Measurements from ENCODE around the gene GALNT2. TPM values are rescaled to one million over a fixed set of nuclear protein-coding genes. Genes with fewer than 3 reads are reported as not detected.

GALNT2 gene
- total and polyA plus RNA-seq, 2 of the 13 experiments (the other 11 are each of a cell fraction or from before 2014, with no cell fraction given) = 39.3 to 39.6 TPM

DNA sequence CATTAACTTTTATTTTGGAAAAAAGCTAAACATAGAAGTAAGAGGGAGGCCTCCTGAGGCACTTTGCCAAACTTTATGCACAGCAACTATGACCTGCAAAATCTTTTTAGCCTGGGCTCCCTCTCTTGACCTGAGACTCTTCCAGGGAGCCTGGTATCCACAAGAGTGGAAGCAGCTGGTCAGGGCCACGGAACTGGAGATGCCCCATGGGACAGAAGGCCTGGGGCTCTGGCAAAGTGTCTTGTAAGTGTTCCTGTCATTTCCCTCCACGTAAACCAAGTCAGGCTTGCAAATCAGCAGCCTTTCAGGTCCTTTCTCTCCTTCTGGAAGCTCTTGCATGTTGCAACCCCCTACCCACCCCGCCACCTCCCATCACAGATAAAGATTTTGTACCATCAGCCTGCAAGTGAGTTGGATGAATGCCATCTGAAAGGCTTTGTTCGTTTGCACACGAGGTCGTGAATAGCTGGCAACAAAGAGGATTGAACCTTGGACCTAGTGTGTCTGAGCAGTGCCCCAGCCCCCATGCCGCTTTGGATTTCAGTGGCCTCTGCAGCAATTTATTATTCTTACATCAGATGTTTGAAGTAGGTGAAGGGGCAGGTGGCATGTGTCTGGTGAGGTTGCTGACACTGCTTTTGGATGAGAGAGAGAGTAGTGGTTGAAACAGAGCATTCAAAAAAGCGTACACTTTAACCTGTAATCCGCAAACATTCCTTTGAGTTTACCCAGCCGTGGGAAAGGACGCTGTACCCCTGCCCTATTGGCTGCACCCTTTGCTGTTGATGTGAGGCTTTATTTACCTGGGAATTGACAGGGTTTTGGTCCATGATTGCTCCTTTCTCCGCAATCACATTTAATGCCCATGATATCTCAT is 91.6 kb downstream of the GALNT2 start (continued):
- TF ChIP-seq ZNF33B (CRISPR knock-in tag; IDR thresholded peaks at IDR 0.05) (no peak), ZNF605 (CRISPR knock-in tag; IDR thresholded peaks at IDR 0.05) (peak; percentile 35; the same call in 1 of the 2 replicates), SOX6 (IDR thresholded peaks at IDR 0.05) (no peak), SOX6 (CRISPR knock-in tag; IDR thresholded peaks at IDR 0.05) (peak; percentile 100), ARNTL (CRISPR knock-in tag; IDR thresholded peaks at IDR 0.05) (peak; percentile 91), MTA1 (CRISPR knock-in tag; IDR thresholded peaks at IDR 0.05; ENCODE audit: borderline replicate concordance) (peak; percentile 57; the same call in 1 of the 2 replicates), FOXC1 (CRISPR knock-in tag; IDR thresholded peaks at IDR 0.05; ENCODE audit: borderline replicate concordance) (no peak), ZNF234 (CRISPR knock-in tag; conservative IDR thresholded peaks at IDR 0.05) (no peak), IRX3 (CRISPR knock-in tag; IDR thresholded peaks at IDR 0.05; ENCODE audit: borderline replicate concordance, low read depth) (no peak), HOXD1 (CRISPR knock-in tag; IDR thresholded peaks at IDR 0.05) (peak; percentile 86), HMG20B (CRISPR knock-in tag; conservative IDR thresholded peaks at IDR 0.05) (no peak; the same call in 1 of the 2 replicates), PAF1 (CRISPR knock-in tag; IDR thresholded peaks at IDR 0.05) (no peak), ZNF563 (CRISPR knock-in tag; IDR thresholded peaks at IDR 0.05) (peak; percentile 48; the same call in 1 of the 2 replicates), ZBTB42 (CRISPR knock-in tag; IDR thresholded peaks at IDR 0.05) (no peak), ZNF430 (CRISPR knock-in tag; IDR thresholded peaks at IDR 0.05) (no peak), TEAD3 (CRISPR knock-in tag; optimal IDR thresholded peaks at IDR 0.05; ENCODE audit: borderline replicate concordance) (peak; percentile 90), ZNF460 (CRISPR knock-in tag; IDR thresholded peaks at IDR 0.05; ENCODE audit: borderline replicate concordance) (no peak), DPF2 (CRISPR knock-in tag; IDR thresholded peaks at IDR 0.05; ENCODE audit: borderline replicate concordance, low read depth) (peak; percentile 54), POLR2A (IDR thresholded peaks at IDR 0.05; ENCODE audit: insufficient read depth in 1 of 2, low read depth in 2 of 2, low read length in 2 of 2) (no peak; a peak in 1 of 4 replicates)
- TF ChIP-seq, protein P1, sequence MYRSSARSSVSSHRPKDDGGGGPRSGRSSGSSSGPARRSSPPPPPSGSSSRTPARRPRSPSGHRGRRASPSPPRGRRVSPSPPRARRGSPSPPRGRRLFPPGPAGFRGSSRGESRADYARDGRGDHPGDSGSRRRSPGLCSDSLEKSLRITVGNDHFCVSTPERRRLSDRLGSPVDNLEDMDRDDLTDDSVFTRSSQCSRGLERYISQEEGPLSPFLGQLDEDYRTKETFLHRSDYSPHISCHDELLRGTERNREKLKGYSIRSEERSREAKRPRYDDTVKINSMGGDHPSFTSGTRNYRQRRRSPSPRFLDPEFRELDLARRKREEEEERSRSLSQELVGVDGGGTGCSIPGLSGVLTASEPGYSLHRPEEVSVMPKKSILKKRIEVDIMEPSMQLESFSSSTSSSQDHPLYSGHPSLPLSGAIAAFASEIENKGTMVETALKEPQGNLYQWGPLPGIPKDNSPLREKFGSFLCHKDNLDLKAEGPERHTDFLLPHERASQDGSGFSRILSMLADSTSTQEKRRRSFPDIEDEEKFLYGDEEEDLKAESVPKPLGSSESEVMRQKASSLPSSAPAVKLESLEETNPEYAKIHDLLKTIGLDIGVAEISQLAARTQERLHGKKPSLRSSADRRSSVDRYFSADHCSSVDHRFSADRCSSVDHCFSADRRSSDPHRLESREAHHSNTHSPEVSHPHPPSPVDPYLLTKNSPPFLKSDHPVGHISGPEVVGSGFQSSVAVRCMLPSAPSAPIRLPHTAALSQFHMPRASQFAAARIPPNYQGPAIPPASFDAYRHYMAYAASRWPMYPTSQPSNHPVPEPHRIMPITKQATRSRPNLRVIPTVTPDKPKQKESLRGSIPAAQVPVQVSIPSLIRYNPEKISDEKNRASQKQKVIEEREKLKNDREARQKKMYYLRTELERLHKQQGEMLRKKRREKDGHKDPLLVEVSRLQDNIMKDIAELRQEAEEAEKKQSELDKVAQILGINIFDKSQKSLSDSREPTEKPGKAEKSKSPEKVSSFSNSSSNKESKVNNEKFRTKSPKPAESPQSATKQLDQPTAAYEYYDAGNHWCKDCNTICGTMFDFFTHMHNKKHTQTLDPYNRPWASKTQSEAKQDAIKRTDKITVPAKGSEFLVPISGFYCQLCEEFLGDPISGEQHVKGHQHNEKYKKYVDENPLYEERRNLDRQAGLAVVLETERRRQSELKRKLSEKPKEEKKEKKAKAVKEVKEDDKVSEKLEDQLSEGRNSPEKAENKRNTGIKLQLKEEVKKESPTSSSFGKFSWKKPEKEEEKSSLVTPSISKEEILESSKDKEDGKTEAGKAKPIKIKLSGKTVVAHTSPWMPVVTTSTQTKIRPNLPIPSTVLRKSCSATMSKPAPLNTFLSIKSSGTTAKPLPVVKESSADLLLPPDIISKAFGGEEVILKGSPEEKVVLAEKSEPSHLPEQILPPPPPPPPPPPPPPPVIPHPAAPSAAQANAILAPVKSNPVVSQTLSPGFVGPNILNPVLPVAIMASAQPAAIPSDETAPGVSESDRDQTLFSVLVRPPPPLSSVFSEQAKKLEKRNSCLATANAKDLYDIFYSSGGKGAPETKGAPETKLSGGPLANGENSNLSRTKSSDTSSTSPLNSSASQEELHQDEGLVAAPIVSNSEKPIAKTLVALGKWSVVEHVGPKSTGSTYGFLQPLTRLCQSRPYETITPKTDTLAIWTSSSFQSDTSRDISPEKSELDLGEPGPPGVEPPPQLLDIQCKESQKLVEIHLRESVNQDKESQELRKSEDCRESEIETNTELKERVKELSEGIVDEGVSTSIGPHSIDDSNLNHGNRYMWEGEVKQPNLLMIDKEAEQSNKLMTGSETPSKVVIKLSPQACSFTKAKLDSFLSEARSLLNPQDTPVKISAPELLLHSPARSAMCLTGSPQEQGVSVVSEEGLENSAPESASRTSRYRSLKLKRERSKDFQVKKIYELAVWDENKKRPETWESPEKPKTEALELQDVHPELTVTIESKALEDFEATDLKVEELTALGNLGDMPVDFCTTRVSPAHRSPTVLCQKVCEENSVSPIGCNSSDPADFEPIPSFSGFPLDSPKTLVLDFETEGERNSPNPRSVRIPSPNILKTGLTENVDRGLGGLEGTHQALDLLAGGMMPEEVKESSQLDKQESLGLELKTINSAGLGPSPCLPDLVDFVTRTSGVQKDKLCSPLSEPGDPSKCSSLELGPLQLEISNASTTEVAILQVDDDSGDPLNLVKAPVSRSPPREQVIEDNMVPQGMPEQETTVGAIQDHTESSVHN (CRISPR knock-in tag; IDR thresholded peaks at IDR 0.05) = 0 out of 2 replicates have a peak, but pooled peaks have one; percentile 19
- TF ChIP-seq, protein P2, sequence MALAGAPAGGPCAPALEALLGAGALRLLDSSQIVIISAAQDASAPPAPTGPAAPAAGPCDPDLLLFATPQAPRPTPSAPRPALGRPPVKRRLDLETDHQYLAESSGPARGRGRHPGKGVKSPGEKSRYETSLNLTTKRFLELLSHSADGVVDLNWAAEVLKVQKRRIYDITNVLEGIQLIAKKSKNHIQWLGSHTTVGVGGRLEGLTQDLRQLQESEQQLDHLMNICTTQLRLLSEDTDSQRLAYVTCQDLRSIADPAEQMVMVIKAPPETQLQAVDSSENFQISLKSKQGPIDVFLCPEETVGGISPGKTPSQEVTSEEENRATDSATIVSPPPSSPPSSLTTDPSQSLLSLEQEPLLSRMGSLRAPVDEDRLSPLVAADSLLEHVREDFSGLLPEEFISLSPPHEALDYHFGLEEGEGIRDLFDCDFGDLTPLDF (CRISPR knock-in tag; IDR thresholded peaks at IDR 0.05) = peak; percentile 6; the same call in 1 of the 2 replicates

Data from HepG2 (cell line).